Choroid plexus epithelial cell (primary cell): ENCODE data around the gene DERL3.

ENCODE experiments used
- DNase-seq: peaks from one replicate; pipeline ENCODE4 v3.0.0-alpha.2; 2010; ENCODE audit warnings: low read depth
- H3K4me3 ChIP-seq: 2 replicates; pipeline ENCODE4 v1.5.1; 2011; ENCODE audit warnings: low read depth, mild to moderate bottlenecking, control low read depth, low read length, moderate library complexity
- CTCF ChIP-seq: conservative IDR thresholded peaks from 2 replicates; pipeline ENCODE4 v1.5.1; 2011; ENCODE audit warnings: low read depth, mild to moderate bottlenecking, control low read depth, inconsistent platforms, low read length, moderate library complexity

DERL3 gene

DNA sequence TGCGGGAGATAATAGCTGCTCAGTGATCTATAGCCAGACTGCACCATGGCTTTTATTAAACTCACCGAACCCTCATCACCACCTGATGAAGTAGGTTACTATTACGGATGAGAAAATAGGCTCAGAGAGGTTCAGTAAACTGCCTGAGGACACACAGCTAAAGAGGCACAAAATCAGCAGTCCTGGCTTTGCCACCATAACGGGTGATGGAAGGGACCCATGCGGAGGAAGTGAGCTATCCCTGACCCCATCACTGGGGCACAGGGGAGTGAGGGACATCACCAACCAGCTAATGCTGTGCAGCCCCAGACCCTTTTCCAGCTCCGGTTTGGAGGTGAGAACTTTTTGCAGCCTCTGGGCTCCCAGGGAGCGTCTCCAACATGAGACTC is 7.3 kb upstream of the DERL3 start:
- DNase-seq: no peak
- no peak overlapping the region for H3K4me3 ChIP-seq
- TF ChIP-seq CTCF: no peak

- no peak overlapping the region for H3K4me3 ChIP-seq
- DNase-seq: no peak
Measured at GRCh38 chr22:23845265-23846080, 6.7 kb upstream of the DERL3 start.

GRCh38 chr22:23844739-23845202 is 6.0 kb upstream of the DERL3 start:
- H3K4me3 ChIP-seq: no peak overlapping the region
- DNase-seq: no peak
- TF ChIP-seq CTCF: no peak

More at GRCh38 chr22:23845265-23846080, 6.7 kb upstream of the DERL3 start:
- no peak for TF ChIP-seq CTCF

DNA sequence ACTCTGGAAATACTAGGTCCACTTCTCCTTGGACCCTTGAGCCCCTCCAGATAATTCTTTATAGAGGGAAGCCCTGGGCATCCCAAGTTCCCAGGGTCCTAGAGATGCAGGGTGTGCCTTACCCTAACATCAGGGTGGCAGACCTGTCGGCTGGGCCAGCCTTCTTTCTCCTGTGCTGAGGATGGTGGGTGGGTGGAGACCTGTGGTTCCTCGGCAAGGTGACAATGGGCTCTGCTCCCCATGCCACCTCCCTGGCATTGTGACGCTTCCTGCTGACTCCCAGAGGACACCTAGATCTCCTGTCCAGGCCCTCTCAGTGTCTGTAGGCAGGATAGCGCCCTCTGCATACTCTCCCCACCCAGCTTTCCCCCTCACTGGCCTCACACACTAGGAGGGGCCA is 3.8 kb upstream of the DERL3 start:
- TF ChIP-seq CTCF: no peak
- no peak for DNase-seq
- no peak overlapping the region for H3K4me3 ChIP-seq

DNA sequence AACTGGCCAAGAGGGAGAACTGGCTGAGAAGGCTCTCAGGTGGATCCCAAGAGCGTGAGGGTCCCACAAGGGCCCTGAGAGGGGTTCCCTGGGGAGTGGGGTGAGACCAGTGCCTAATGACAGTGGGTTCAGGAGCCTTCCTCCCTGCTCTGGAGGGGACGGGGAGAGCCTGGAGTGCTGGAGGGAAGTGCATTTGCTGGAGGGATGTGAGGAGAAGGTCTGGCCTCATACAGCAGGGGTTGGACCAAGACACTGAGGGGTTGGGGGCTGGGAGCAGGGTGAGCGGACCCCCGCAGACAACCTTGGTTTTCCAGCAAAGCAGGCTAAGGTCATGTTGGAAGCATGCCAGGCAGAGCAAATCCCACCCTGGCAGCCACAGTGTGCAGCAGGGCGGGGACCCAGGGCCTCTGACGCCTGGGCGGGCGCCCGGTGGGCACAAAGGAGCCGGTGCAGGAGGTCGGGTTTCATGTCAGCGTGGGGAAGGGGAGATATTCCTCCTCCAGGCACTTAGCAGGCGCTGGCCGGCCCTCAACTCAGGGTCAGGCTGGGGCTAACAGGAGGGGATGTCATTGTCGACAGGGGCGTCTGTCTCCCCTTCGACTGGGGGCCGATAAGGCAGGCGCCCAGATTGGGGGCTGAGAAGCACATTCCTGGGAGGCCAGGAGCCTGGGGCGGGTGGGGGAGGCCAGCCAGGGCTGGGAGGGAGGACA is 3.1 kb upstream of the DERL3 start:
- DNase-seq: no peak
- no peak overlapping the region for H3K4me3 ChIP-seq
- TF ChIP-seq CTCF: no peak

- DNase-seq: no peak
- H3K4me3 ChIP-seq: no peak overlapping the region
- no peak for TF ChIP-seq CTCF
Measured at GRCh38 chr22:23841292-23841691, 2.5 kb upstream of the DERL3 start.
